HG03439 (cell line): ENCODE measurements around the gene SLC6A7.

Experiments
- ATAC-seq: cut with Tn5 transposase; IDR thresholded peaks from one replicate; pipeline ENCODE4 v1.9.1; 2021; ENCODE audit warnings: mild to moderate bottlenecking, moderate library complexity; ENCODE audit not compliant: unreplicated experiment

The SLC6A7 gene

GRCh38 chr5:150255659-150256409, 66.0 kb downstream of the SLC6A7 start:
- ATAC-seq, result no peak

- ATAC-seq, result no peak
Measured at GRCh38 chr5:150256410-150257064, 66.7 kb downstream of the SLC6A7 start.

GRCh38 chr5:150257424-150257823, 67.6 kb downstream of the SLC6A7 start:
- no peak for ATAC-seq

- ATAC-seq, result no peak
Measured at GRCh38 chr5:150258130-150258529, 68.3 kb downstream of the SLC6A7 start.
